Hematopoietic multipotent progenitor cell treated with erythropoietin and hydrocortisone succinate and interleukin-3 and kit ligand, for 4 days (in vitro differentiated cells): ENCODE results near the gene ZP2.
"Not testable (repeated sequence)": the region's sequence is repeated elsewhere in the genome, so short reads cannot be mapped to it uniquely, and the experiment has no call there.

Experiments used
- DNase-seq: peaks from one replicate; pipeline ENCODE4 v3.0.0-alpha.2; 2015

Gene ZP2

GRCh38 chr16:21214086-21214485, 2.7 kb upstream of the ZP2 start:
- DNase-seq: no peak

- DNase-seq: no peak
Observed at GRCh38 chr16:21208446-21209230, 2.7 kb downstream of the ZP2 start.

GRCh38 chr16:21206550-21206949, 4.8 kb downstream of the ZP2 start:
- DNase-seq: no peak

- DNase-seq: no peak
Observed at GRCh38 chr16:21205303-21205702, 6.1 kb downstream of the ZP2 start.

GRCh38 chr16:21203155-21203797, 8.1 kb downstream of the ZP2 start:
- no peak for DNase-seq

- DNase-seq: no peak
Observed at GRCh38 chr16:21199607-21200218, 11.7 kb downstream of the ZP2 start.

- DNase-seq: no peak
Observed at GRCh38 chr16:21197621-21198020, 13.8 kb downstream of the ZP2 start.

- peak; percentile 41 for DNase-seq
Observed at GRCh38 chr16:21197112-21197511, 14.3 kb downstream of the ZP2 start.

- not testable (repeated sequence) for DNase-seq
Observed at GRCh38 chr16:21195330-21195729, 16.0 kb downstream of the ZP2 start.

- no peak for DNase-seq
Observed at GRCh38 chr16:21194771-21195301, 16.5 kb downstream of the ZP2 start.

- no peak for DNase-seq
Observed at GRCh38 chr16:21192991-21193390, 18.4 kb downstream of the ZP2 start.

GRCh38 chr16:21190599-21190998, 20.8 kb downstream of the ZP2 start:
- no peak for DNase-seq

GRCh38 chr16:21190013-21190412, 21.4 kb downstream of the ZP2 start:
- no peak for DNase-seq

- no peak for DNase-seq
Observed at GRCh38 chr16:21189311-21189710, 22.1 kb downstream of the ZP2 start.

- no peak for DNase-seq
Observed at GRCh38 chr16:21186326-21186691, 25.1 kb downstream of the ZP2 start.

GRCh38 chr16:21185659-21186325, 25.6 kb downstream of the ZP2 start:
- DNase-seq: no peak

- no peak for DNase-seq
Observed at GRCh38 chr16:21184834-21185233, 26.5 kb downstream of the ZP2 start.

- no peak for DNase-seq
Observed at GRCh38 chr16:21183995-21184394, 27.4 kb downstream of the ZP2 start.

- no peak for DNase-seq
Observed at GRCh38 chr16:21179983-21180365, 31.4 kb downstream of the ZP2 start.

GRCh38 chr16:21179126-21179982, 32.0 kb downstream of the ZP2 start:
- DNase-seq: no peak

GRCh38 chr16:21175397-21175796, 36.0 kb downstream of the ZP2 start:
- DNase-seq: no peak

- DNase-seq: no peak
Observed at GRCh38 chr16:21172650-21173049, 38.7 kb downstream of the ZP2 start.
